MM.1S (cell line): ENCODE measurements around the gene CYP17A1.

Experiments
- DNase-seq: peaks from one replicate; pipeline ENCODE4 v3.0.0-alpha.2; 2015
- H2AFZ ChIP-seq: fragments of 300-600 bp; sonication (generic); 2 replicates; pipeline ENCODE4 v1.6.0; 2016; ENCODE audit warnings: antibody characterized with exemption, low read length
- H3F3A ChIP-seq: fragments of 300-600 bp; sonication (generic); 2 replicates; pipeline ENCODE4 v1.6.1; 2016; ENCODE audit warnings: mild to moderate bottlenecking, antibody characterized with exemption, low read length, moderate library complexity, mixed read lengths; ENCODE audit not compliant: insufficient read depth
- H3K27ac ChIP-seq: fragments of 300-600 bp; sonication (generic); 2 replicates; pipeline ENCODE4 v1.5.1; 2016; ENCODE audit warnings: mild to moderate bottlenecking, low read length
- H3K27me3 ChIP-seq: fragments of 300-600 bp; sonication (generic); replicated peaks from 2 replicates; pipeline ENCODE4 v1.6.0; 2016; ENCODE audit warnings: low read length; ENCODE audit not compliant: insufficient read depth
- H3K36me3 ChIP-seq: fragments of 300-600 bp; sonication (generic); replicated peaks from 2 replicates; pipeline ENCODE4 v1.6.1; 2016; ENCODE audit warnings: mild to moderate bottlenecking, low read length, mixed read lengths; ENCODE audit not compliant: insufficient read depth
- H3K4me1 ChIP-seq: fragments of 300-600 bp; sonication (generic); 2 replicates; pipeline ENCODE4 v1.6.1; 2016; ENCODE audit warnings: low read length, mixed read lengths
- H3K4me2 ChIP-seq: fragments of 300-600 bp; sonication (generic); 2 replicates; pipeline ENCODE4 v1.6.0; 2016; ENCODE audit warnings: low read depth, low read length
- H3K4me3 ChIP-seq: fragments of 300-600 bp; sonication (generic); 2 replicates; pipeline ENCODE4 v1.5.1; 2016; ENCODE audit warnings: low read length, mixed read lengths
- H3K79me2 ChIP-seq: fragments of 300-600 bp; sonication (generic); 2 replicates; pipeline ENCODE4 v1.6.1; 2016; ENCODE audit warnings: mixed run types, low read length, mixed read lengths
- H3K9ac ChIP-seq: fragments of 300-600 bp; sonication (generic); 2 replicates; pipeline ENCODE4 v1.6.1; 2016; ENCODE audit warnings: low read length, mixed read lengths
- H3K9me2 ChIP-seq: fragments of 300-600 bp; sonication (generic); replicated peaks from 2 replicates; pipeline ENCODE4 v1.6.1; 2016; ENCODE audit warnings: mild to moderate bottlenecking, low read length, mixed read lengths; ENCODE audit not compliant: insufficient read depth
- H3K9me3 ChIP-seq: fragments of 300-600 bp; sonication (generic); replicated peaks from 2 replicates; pipeline ENCODE4 v1.6.1; 2016; ENCODE audit warnings: mild to moderate bottlenecking, low read length, mixed read lengths; ENCODE audit not compliant: insufficient read depth
- H4K20me1 ChIP-seq: fragments of 300-600 bp; sonication (generic); 2 replicates; pipeline ENCODE4 v1.6.1; 2016; ENCODE audit warnings: mild to moderate bottlenecking, low read length, moderate library complexity, mixed read lengths; ENCODE audit not compliant: insufficient read depth
- EZH2 ChIP-seq: fragments of 300-600 bp; sonication (generic); optimal IDR thresholded peaks from 2 replicates; pipeline ENCODE3; 2017; ENCODE audit warnings: low read depth, mild to moderate bottlenecking, antibody characterized with exemption, low read length, mixed read lengths
- EZH2phosphoT487 ChIP-seq: fragments of 300-600 bp; sonication (generic); IDR thresholded peaks from 2 replicates; pipeline ENCODE4 v1.6.1; 2018; ENCODE audit warnings: antibody characterized with exemption, low read length
- TF ChIP-seq, protein P1 (sequence below): fragments of 300-600 bp; sonication (generic); IDR thresholded peaks from 2 replicates; pipeline ENCODE4 v1.5.1; 2016; ENCODE audit warnings: antibody characterized with exemption, low read length, mixed read lengths

CYP17A1 gene

DNA sequence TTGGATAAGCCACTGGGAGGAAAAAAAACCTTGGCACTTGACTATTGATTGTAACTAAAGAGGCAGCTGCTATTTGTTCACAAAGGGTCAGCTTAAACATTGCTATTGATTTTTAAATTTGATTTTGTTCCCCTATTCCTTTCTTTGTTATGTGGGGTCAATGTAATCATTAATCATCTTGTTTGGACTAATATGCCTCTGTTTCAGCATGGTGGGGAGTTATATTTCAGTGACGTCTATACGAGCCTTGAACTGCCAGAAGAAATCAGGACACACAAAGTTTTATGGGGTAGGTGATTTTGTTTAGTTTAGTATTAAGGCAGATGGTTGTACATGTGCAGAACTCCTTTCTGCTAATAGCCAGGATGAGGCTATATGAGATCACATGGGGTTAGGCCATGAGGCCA, 39.5 kb upstream of the CYP17A1 start:
- Histone ChIP-seq H2AFZ (no peak overlapping the region), H3K9me3 (no peaks in the 10 kb centered on the region), H3K79me2 (no peaks in the 10 kb centered on the region), H3K4me2 (no peak overlapping the region), H3K4me3 (no peak overlapping the region), H3K27ac (no peak overlapping the region), H4K20me1 (no peaks in the 10 kb centered on the region), H3K9me2 (no peaks in the 10 kb centered on the region), H3F3A (no peaks in the 10 kb centered on the region), H3K9ac (no peak overlapping the region), H3K4me1 (no peaks in the 10 kb centered on the region), H3K36me3 (no peaks in the 10 kb centered on the region), H3K27me3 (no peaks in the 10 kb centered on the region)
- TF ChIP-seq EZH2phosphoT487 (no peak), EZH2 (no peak)
- TF ChIP-seq, protein P1, sequence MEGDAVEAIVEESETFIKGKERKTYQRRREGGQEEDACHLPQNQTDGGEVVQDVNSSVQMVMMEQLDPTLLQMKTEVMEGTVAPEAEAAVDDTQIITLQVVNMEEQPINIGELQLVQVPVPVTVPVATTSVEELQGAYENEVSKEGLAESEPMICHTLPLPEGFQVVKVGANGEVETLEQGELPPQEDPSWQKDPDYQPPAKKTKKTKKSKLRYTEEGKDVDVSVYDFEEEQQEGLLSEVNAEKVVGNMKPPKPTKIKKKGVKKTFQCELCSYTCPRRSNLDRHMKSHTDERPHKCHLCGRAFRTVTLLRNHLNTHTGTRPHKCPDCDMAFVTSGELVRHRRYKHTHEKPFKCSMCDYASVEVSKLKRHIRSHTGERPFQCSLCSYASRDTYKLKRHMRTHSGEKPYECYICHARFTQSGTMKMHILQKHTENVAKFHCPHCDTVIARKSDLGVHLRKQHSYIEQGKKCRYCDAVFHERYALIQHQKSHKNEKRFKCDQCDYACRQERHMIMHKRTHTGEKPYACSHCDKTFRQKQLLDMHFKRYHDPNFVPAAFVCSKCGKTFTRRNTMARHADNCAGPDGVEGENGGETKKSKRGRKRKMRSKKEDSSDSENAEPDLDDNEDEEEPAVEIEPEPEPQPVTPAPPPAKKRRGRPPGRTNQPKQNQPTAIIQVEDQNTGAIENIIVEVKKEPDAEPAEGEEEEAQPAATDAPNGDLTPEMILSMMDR: no peak
- no peak for DNase-seq

DNA sequence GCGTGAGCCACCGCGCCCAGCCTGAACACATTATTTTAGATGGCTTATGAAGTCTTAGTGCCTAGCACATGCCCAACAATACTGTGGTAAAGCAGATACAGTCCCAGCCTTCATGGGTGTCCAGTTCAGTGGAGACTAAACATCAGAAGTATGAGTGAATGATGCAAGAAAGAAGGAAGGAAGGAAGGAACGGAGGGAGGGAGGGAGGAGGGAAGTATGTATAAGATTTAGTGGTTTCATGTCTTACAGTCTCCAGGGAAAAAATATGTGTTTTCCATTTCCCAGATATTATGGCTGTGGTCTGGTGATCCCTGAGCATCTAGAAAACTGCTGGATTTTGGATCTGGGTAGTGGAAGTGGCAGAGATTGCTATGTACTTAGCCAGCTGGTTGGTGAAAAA, 35.0 kb upstream of the CYP17A1 start:
- TF ChIP-seq, protein P1: no peak
- TF ChIP-seq EZH2 (no peak), EZH2phosphoT487 (no peak)

DNA sequence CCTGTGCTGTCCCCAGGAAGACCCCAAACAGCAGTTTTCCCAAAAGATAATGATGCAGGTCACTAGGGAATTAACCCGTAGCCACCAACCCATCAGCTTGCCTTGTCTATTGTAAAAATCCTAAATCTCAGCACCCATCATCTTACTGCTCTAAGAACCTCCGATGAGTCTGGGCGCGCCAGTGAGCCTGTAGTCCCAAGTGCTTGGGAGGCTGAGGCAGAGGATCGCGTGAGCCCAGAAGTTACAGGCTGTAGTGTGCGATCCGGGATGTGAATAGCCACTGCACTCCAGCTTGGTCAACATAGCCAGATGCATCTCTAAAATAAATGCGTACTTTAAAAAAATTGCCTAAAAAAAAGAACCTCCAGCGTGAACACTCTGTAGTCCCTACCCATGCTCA, 33.0 kb upstream of the CYP17A1 start:
- no peaks in the 10 kb centered on the region for H4K20me1 ChIP-seq
- no peak overlapping the region for H3K27ac ChIP-seq
- DNase-seq: no peak
- no peaks in the 10 kb centered on the region for H3K79me2 ChIP-seq
- no peaks in the 10 kb centered on the region for H3K9me3 ChIP-seq
- no peak overlapping the region for H3K4me2 ChIP-seq
- no peak overlapping the region for H2AFZ ChIP-seq
- H3K4me3 ChIP-seq: no peak overlapping the region
- no peaks in the 10 kb centered on the region for H3K36me3 ChIP-seq
- no peak overlapping the region for H3K9ac ChIP-seq
- no peaks in the 10 kb centered on the region for H3K27me3 ChIP-seq
- TF ChIP-seq EZH2phosphoT487: no peak
- TF ChIP-seq EZH2: no peak
- TF ChIP-seq, protein P1: no peak
- H3F3A ChIP-seq: no peaks in the 10 kb centered on the region
- H3K4me1 ChIP-seq: no peaks in the 10 kb centered on the region
- H3K9me2 ChIP-seq: no peaks in the 10 kb centered on the region

More for the DNA sequence above, 35.0 kb upstream of the CYP17A1 start:
- Histone ChIP-seq H3K4me2 (no peak overlapping the region), H3K9me2 (no peaks in the 10 kb centered on the region), H3K79me2 (no peaks in the 10 kb centered on the region), H3K27me3 (no peaks in the 10 kb centered on the region), H3K9ac (no peak overlapping the region), H4K20me1 (no peaks in the 10 kb centered on the region), H3K4me3 (no peak overlapping the region), H3K36me3 (no peaks in the 10 kb centered on the region), H3F3A (no peaks in the 10 kb centered on the region), H3K9me3 (no peaks in the 10 kb centered on the region), H3K4me1 (no peaks in the 10 kb centered on the region), H2AFZ (no peak overlapping the region), H3K27ac (no peak overlapping the region)
- no peak for DNase-seq
